ENCODE results near the gene TOP1.

The TOP1 gene

GRCh38 chr20:41058674-41059635, 30.3 kb downstream of the TOP1 start:
- no peak for DNase-seq

GRCh38 chr20:41061155-41061554, 32.5 kb downstream of the TOP1 start:
- DNase-seq = no peak

- DNase-seq = no peak
Observed at GRCh38 chr20:41063442-41063841, 34.8 kb downstream of the TOP1 start.

- no peak for DNase-seq
Observed at GRCh38 chr20:41064377-41064776, 35.8 kb downstream of the TOP1 start.

GRCh38 chr20:41065716-41066115, 37.1 kb downstream of the TOP1 start:
- no peak for DNase-seq

- no peak for DNase-seq
Observed at GRCh38 chr20:41068806-41069205, 40.2 kb downstream of the TOP1 start.

- DNase-seq = no peak
Observed at GRCh38 chr20:41072190-41072863, 43.7 kb downstream of the TOP1 start.

- DNase-seq = no peak
Observed at GRCh38 chr20:41072915-41073314, 44.3 kb downstream of the TOP1 start.

GRCh38 chr20:41074441-41074840, 45.8 kb downstream of the TOP1 start:
- DNase-seq = no peak

GRCh38 chr20:41076776-41077175, 48.2 kb downstream of the TOP1 start:
- DNase-seq = no peak

- DNase-seq = no peak
Observed at GRCh38 chr20:41078329-41078728, 49.7 kb downstream of the TOP1 start.

GRCh38 chr20:41079066-41079465, 50.4 kb downstream of the TOP1 start:
- no peak for DNase-seq

- no peak for DNase-seq
Observed at GRCh38 chr20:41080866-41081265, 52.2 kb downstream of the TOP1 start.

- DNase-seq = no peak
Observed at GRCh38 chr20:41081276-41081814, 52.7 kb downstream of the TOP1 start.

GRCh38 chr20:41082306-41082705, 53.7 kb downstream of the TOP1 start:
- no peak for DNase-seq

GRCh38 chr20:41085606-41086005, 57.0 kb downstream of the TOP1 start:
- no peak for DNase-seq

GRCh38 chr20:41086402-41087324, 58.0 kb downstream of the TOP1 start:
- DNase-seq = no peak

- no peak for DNase-seq
Observed at GRCh38 chr20:41087325-41087685, 58.7 kb downstream of the TOP1 start.

GRCh38 chr20:41087777-41088176, 59.2 kb downstream of the TOP1 start:
- no peak for DNase-seq

- DNase-seq = no peak
Observed at GRCh38 chr20:41089555-41089954, 60.9 kb downstream of the TOP1 start.

GRCh38 chr20:41091927-41092326, 63.3 kb downstream of the TOP1 start:
- DNase-seq = no peak

- DNase-seq = no peak
Observed at GRCh38 chr20:41094353-41095055, 65.9 kb downstream of the TOP1 start.

Measured in islet precursor cell (in vitro differentiated cells).